HUES48 (cell line): ENCODE data around the gene CEBPE.

Source experiments
- H3K27ac ChIP-seq: one replicate; pipeline ENCODE4 v1.7.0; 2013; ENCODE audit warnings: low read depth, low read length, inconsistent platforms
- H3K27me3 ChIP-seq: 2 replicates; pipeline ENCODE4 v1.6.1; 2013; ENCODE audit warnings: mild to moderate bottlenecking, low read length; ENCODE audit not compliant: control insufficient read depth, insufficient read depth
- H3K36me3 ChIP-seq: 2 replicates; pipeline ENCODE4 v1.6.1; 2013; ENCODE audit warnings: low read length; ENCODE audit not compliant: control insufficient read depth, insufficient read depth
- H3K4me1 ChIP-seq: 2 replicates; pipeline ENCODE4 v1.6.1; 2013; ENCODE audit warnings: mild to moderate bottlenecking, low read length; ENCODE audit not compliant: control insufficient read depth, insufficient read depth
- H3K4me3 ChIP-seq: 2 replicates; pipeline ENCODE4 v1.5.1; 2013; ENCODE audit warnings: mild to moderate bottlenecking, low read depth, low read length
- H3K9ac ChIP-seq: 2 replicates; pipeline ENCODE4 v1.6.1; 2013; ENCODE audit warnings: mild to moderate bottlenecking, low read depth, low read length, moderate library complexity
- H3K9me3 ChIP-seq: 2 replicates; pipeline ENCODE4 v1.6.1; 2013; ENCODE audit warnings: low read length; ENCODE audit not compliant: control insufficient read depth, insufficient read depth

Gene CEBPE

GRCh38 chr14:23120541-23121251 is 1.6 kb upstream of the CEBPE start:
- Histone ChIP-seq H3K4me1 (peaks cover 31% of the 10 kb centered on the region), H3K27me3 (no peaks in the 10 kb centered on the region), H3K9me3 (no peaks in the 10 kb centered on the region), H3K4me3 (no peak overlapping the region), H3K9ac (no peak overlapping the region), H3K27ac (no peak overlapping the region), H3K36me3 (no peaks in the 10 kb centered on the region)

GRCh38 chr14:23119363-23120327 is 590 bp upstream of the CEBPE start:
- H3K4me1 ChIP-seq, result peaks cover 29% of the 10 kb centered on the region
- no peaks in the 10 kb centered on the region for H3K36me3 ChIP-seq
- no peak overlapping the region for H3K9ac ChIP-seq

DNA sequence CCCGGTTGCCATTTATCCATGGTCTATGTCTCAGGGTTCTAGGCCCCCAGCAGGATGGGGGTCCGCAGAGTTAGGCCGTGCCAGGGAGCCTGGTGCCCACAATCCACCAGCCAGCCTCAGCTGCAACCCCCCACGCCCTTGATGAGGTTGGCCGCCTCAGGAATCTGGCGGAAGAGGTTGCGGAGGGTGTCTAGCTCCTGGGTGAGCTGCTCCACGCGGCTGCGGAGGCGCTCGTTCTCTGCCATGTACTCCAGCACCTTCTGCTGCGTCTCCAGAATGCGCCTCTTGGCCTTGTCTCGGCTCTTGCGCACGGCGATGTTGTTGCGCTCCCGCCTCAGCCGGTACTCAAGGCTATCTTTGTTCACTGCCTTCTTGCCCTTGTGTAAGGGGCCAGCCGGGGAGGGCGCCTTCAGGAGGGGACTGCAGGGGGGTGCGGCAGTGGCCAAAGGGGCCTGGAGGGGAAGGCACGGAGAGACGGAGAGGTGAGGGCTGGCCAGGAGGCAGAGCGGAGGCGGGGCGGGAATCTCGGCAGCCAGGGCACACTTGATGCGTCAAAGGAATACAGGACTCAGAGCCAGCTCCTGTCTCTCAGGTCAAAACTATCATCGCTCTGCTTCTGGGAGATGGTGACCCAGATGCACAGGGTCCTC is 1.6 kb downstream of the CEBPE start:
- no peak overlapping the region for H3K9ac ChIP-seq
- H3K36me3 ChIP-seq, result no peaks in the 10 kb centered on the region
- no peaks in the 10 kb centered on the region for H3K9me3 ChIP-seq
- no peak overlapping the region for H3K27ac ChIP-seq
- no peak overlapping the region for H3K4me3 ChIP-seq
- peaks cover 33% of the 10 kb centered on the region for H3K4me1 ChIP-seq
- H3K27me3 ChIP-seq, result no peaks in the 10 kb centered on the region

More at GRCh38 chr14:23119363-23120327, 590 bp upstream of the CEBPE start:
- no peak overlapping the region for H3K4me3 ChIP-seq
- H3K27me3 ChIP-seq, result no peaks in the 10 kb centered on the region
- H3K9me3 ChIP-seq, result no peaks in the 10 kb centered on the region
- no peak overlapping the region for H3K27ac ChIP-seq

DNA sequence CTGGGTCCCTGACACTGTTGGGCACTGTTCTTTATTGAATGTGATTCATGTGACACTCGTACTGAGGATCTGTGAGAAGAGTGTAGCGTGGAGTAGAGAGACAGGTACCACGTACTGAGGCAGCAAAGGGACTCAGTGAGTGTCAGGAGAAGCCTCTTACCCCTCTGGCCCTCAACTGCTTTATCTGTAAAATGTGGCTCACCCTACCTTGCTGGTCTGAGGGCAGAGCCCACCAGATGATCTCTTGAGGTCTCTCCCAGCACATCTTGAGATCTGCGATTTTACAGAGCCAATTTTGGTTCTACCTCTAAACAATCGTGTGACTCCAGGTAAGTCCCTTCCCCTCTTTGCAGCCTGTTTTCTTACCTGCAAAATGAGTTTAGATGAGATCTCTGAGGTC is 3.1 kb downstream of the CEBPE start:
- Histone ChIP-seq H3K27me3 (no peaks in the 10 kb centered on the region), H3K9me3 (no peaks in the 10 kb centered on the region), H3K4me3 (no peak overlapping the region), H3K36me3 (no peaks in the 10 kb centered on the region), H3K27ac (no peak overlapping the region), H3K9ac (no peak overlapping the region), H3K4me1 (peaks cover 20% of the 10 kb centered on the region)

GRCh38 chr14:23115039-23115731 is 3.9 kb downstream of the CEBPE start:
- no peak overlapping the region for H3K4me3 ChIP-seq
- no peak overlapping the region for H3K27ac ChIP-seq

DNA sequence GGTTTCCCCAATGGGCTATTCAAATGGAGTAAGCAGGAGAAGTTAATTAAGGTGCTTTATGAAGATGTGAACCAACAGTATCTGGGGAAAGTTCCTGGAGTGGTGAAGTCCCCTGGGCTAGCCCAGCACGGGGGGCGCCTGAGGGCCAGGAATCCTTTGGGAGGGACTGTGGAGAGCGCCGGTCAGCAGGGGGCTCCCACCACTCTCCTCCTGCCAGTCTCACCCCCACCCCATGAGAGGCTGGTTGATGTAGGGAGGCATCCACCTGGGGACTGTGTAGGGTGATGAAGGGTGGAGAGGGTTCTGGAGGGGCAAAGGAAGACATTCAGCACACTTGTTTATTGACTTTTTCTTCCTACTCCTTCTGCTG is 4.4 kb downstream of the CEBPE start:
- no peak overlapping the region for H3K9ac ChIP-seq
- peaks cover 10% of the 10 kb centered on the region; the same call in 1 of the 2 replicates for H3K4me1 ChIP-seq
- H3K4me3 ChIP-seq, result no peak overlapping the region
- no peaks in the 10 kb centered on the region for H3K36me3 ChIP-seq
- no peaks in the 10 kb centered on the region for H3K9me3 ChIP-seq
- H3K27ac ChIP-seq, result no peak overlapping the region
- no peaks in the 10 kb centered on the region for H3K27me3 ChIP-seq

More at GRCh38 chr14:23115039-23115731, 3.9 kb downstream of the CEBPE start:
- Histone ChIP-seq H3K27me3 (no peaks in the 10 kb centered on the region), H3K9me3 (no peaks in the 10 kb centered on the region), H3K4me1 (peaks cover 15% of the 10 kb centered on the region), H3K36me3 (no peaks in the 10 kb centered on the region), H3K9ac (no peak overlapping the region)

DNA sequence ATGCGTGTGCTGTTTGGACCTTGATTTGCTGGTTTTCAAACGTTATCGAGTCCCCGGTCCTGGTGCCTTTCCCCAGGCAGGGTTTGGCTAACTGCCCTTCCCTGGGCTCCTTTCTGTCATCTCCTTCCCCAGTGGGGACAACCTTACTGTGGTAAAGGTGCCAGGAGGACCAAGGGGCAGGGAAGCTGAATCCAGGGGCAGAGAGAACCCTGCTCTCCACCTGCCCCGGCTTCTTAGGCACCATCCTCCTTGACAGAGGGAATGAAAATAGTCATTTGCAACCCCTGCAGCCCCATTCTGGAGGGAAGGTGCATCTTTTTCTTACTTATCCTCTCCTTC is 5.0 kb downstream of the CEBPE start:
- Histone ChIP-seq H3K27ac (no peak overlapping the region), H3K27me3 (no peaks in the 10 kb centered on the region), H3K4me3 (no peak overlapping the region), H3K36me3 (no peaks in the 10 kb centered on the region), H3K9ac (no peak overlapping the region), H3K9me3 (no peaks in the 10 kb centered on the region), H3K4me1 (peaks cover 6% of the 10 kb centered on the region; the same call in 1 of the 2 replicates)

DNA sequence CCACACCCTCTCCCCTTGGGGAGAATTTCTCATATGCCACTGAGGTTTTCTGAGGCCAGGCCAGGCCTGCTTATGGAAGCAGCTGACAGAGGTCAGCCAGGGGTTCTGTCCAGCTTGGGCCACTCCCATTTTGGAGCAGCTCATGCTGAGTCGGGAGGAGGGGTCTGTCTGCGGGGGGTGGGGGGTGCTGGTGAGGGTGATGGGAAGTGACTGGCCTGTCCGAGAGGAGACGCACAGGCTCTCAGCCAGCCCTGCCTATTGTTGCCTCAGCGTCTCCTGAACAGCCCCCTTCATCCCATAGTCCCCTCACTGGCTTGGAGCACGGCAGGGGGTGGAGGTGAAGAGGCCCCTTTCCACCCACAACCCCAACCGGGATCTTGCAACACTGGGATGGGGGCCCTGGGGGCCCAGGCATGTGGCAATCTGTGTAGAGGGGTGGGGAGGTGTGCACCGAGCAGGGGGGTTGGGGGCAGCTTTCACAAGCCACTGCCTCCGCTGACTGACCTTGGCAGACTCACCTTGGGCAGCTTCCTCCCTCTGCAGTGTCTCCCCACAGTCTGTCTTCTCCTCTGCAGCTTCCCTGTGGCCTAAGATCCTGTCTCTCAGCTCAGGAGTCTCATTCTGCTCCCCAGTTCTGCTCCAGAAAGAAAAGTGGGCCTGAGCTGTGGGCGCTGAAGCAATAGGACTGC is 5.5 kb downstream of the CEBPE start:
- Histone ChIP-seq H3K36me3 (no peaks in the 10 kb centered on the region), H3K4me1 (peaks cover 6% of the 10 kb centered on the region; the same call in 1 of the 2 replicates), H3K9ac (no peak overlapping the region), H3K27me3 (no peaks in the 10 kb centered on the region), H3K27ac (no peak overlapping the region), H3K9me3 (no peaks in the 10 kb centered on the region), H3K4me3 (no peak overlapping the region)

DNA sequence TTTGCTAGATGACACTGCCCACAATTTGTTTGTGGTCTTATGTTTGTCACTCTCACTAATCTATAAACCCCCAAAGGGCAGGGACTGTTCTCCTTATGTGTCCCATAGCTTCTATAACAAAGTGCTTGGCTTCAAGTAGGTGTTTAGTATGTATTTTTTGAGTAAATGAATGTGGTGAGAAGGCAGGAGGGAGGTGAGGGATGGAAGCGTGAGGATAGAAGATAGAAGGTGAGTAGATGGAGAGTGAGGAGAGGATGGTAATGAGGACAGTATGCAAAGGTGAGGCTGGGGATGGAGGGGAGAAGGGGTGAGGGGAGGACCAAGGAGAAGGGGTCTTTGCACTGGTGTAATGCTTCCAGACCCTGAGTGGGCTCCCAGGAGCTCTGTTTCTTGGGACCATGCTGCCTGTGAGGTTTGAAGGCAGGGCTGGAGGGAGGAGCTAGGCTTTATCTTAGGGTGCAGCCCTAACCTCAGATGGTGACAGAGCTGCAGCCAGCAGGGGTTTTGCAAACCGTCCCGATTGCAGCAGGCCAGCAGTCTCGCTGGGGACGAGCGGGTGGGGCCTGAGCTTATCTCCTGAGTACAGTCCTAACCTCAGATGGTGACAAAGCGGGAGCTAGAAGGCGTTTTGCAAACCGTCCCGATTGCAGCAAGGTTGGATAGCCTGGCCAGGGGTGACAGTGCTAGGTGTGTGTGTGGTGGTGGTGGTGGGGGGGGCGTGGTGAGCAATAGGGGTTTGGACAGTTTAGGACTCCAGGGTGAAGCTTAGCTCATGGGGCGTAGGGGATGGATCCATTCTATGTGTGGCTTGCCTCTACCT is 6.5 kb downstream of the CEBPE start:
- Histone ChIP-seq H3K9me3 (no peaks in the 10 kb centered on the region), H3K36me3 (no peaks in the 10 kb centered on the region), H3K27me3 (no peaks in the 10 kb centered on the region), H3K27ac (no peak overlapping the region), H3K4me3 (no peak overlapping the region), H3K9ac (no peak overlapping the region), H3K4me1 (peaks cover 6% of the 10 kb centered on the region; the same call in 1 of the 2 replicates)
